Fibroblast of lung (primary cell): ENCODE results near the gene OGG1. TPM values are rescaled to one million over a fixed set of nuclear protein-coding genes. Genes with fewer than 3 reads are reported as not detected.

Experiments used
- DNase-seq, 2 donors: peaks; one replicate each; pipeline versions ENCODE4 v3.0.0 to v3.0.0-alpha.2; 2010; ENCODE audit warnings: low read depth in 2 of 2
- H2AFZ ChIP-seq: 2 replicates; pipeline ENCODE4 v1.5.1; 2012; ENCODE audit warnings: low read length, control low read depth, inconsistent platforms
- H3K27ac ChIP-seq: 2 replicates; pipeline ENCODE4 v1.5.1; 2011; ENCODE audit warnings: low read length, control low read depth; ENCODE audit not compliant: insufficient read depth
- H3K27me3 ChIP-seq: 2 replicates; pipeline ENCODE4 v1.5.1; 2011; ENCODE audit warnings: mild to moderate bottlenecking, low read length; ENCODE audit not compliant: control insufficient read depth, insufficient read depth
- H3K36me3 ChIP-seq: 2 replicates; pipeline ENCODE4 v1.5.1; 2011; ENCODE audit warnings: low read length; ENCODE audit not compliant: control insufficient read depth, insufficient read depth
- H3K4me1 ChIP-seq: 2 replicates; pipeline ENCODE4 v1.5.1; 2011; ENCODE audit warnings: low read length; ENCODE audit not compliant: control insufficient read depth, insufficient read depth; ENCODE audit errors: extremely low read depth
- H3K4me2 ChIP-seq: 2 replicates; pipeline ENCODE4 v1.5.1; 2011; ENCODE audit warnings: low read length, control low read depth; ENCODE audit not compliant: insufficient read depth; ENCODE audit errors: extremely low read depth
- H3K4me3 ChIP-seq, 4 experiments: fragments of 200-600 bp in 1 of 4; sonication (generic) in 1 of 4; replicated peaks in 1 of 4; 2 replicates each; pipeline ENCODE4 v1.5.1; 2011 to 2016; ENCODE audit warnings: low read length in 4 of 4, low read depth in 3 of 4, mild to moderate bottlenecking in 3 of 4, control low read depth in 2 of 4, inconsistent platforms in 1 of 4, mixed read lengths in 1 of 4; ENCODE audit not compliant: insufficient read depth in 1 of 4; ENCODE audit errors: control extremely low read depth in 1 of 4
- H3K79me2 ChIP-seq: 2 replicates; pipeline ENCODE4 v1.5.1; 2012; ENCODE audit warnings: mild to moderate bottlenecking, low read length, inconsistent platforms; ENCODE audit not compliant: control insufficient read depth, insufficient read depth
- H3K9ac ChIP-seq: 2 replicates; pipeline ENCODE4 v1.5.1; 2011; ENCODE audit warnings: mild to moderate bottlenecking, low read length, control low read depth; ENCODE audit not compliant: insufficient read depth
- H3K9me3 ChIP-seq: 2 replicates; pipeline ENCODE4 v1.5.1; 2012; ENCODE audit warnings: low read depth, low read length; ENCODE audit not compliant: control insufficient read depth, insufficient read depth
- H4K20me1 ChIP-seq: 2 replicates; pipeline ENCODE4 v1.5.1; 2011; ENCODE audit warnings: low read length; ENCODE audit not compliant: control insufficient read depth, insufficient read depth; ENCODE audit errors: extremely low read depth
- CTCF ChIP-seq, 2 donors: IDR thresholded peaks in 1 of 2; conservative IDR thresholded peaks in 1 of 2; 1 replicate in 1 of 2; 2 replicates in 1 of 2; pipeline ENCODE4 v1.5.1; 2011 to 2012; ENCODE audit warnings: low read length in 2 of 2, control low read depth in 1 of 2, inconsistent platforms in 1 of 2, low read depth in 1 of 2, mild to moderate bottlenecking in 1 of 2
- EZH2 ChIP-seq: IDR thresholded peaks from 2 replicates; pipeline ENCODE4 v1.5.1; 2012; ENCODE audit warnings: low read length, control low read depth, mild to moderate bottlenecking; ENCODE audit errors: missing control alignments
- polyA plus RNA-seq, 2 donors: library from polyadenylated mRNA; depleted of rRNA in 1 of 2; stranded (reverse) in 1 of 2; unstranded in 1 of 2; fragments of >200 nt; gene quantifications; 2 replicates each; pipeline ENCODE4 v1.2.1, GENCODE V29; 2011 to 2012; ENCODE audit warnings: missing spikeins in 1 of 2
- total RNA-seq: library from RNA; depleted of rRNA; stranded (reverse); fragments of >200 nt; gene quantifications from 2 replicates; pipeline ENCODE4 v1.2.1, GENCODE V29; 2014

The OGG1 gene
- total and polyA plus RNA-seq, 2 donors (not counting 1 experiment from before 2014, with no cell fraction given): 20.1 to 24.4 TPM

GRCh38 chr3:9732740-9733115, 17.0 kb upstream of the OGG1 start:
- Histone ChIP-seq H3K9me3 (no peaks in the 10 kb centered on the region), H3K4me2 (peak overlapping the region; percentile 93), H3K4me3 (peak overlapping the region; percentile 51 to 92 (median 80)), H4K20me1 (no peaks in the 10 kb centered on the region), H3K4me1 (peaks cover 5% of the 10 kb centered on the region), H3K27ac (peak overlapping the region; percentile 99), H2AFZ (no peak overlapping the region), H3K9ac (peak overlapping the region; percentile 100), H3K27me3 (no peaks in the 10 kb centered on the region), H3K79me2 (peaks cover 35% of the 10 kb centered on the region), H3K36me3 (peaks cover 10% of the 10 kb centered on the region)
- no peak for DNase-seq
- TF ChIP-seq EZH2 (no peak), CTCF (conservative IDR thresholded peaks at IDR 0.05 in 1 of 2, IDR thresholded peaks at IDR 0.05 in 1 of 2; ENCODE audit: low read depth in 1 of 2, low read length in 2 of 2) (no peak)

DNA sequence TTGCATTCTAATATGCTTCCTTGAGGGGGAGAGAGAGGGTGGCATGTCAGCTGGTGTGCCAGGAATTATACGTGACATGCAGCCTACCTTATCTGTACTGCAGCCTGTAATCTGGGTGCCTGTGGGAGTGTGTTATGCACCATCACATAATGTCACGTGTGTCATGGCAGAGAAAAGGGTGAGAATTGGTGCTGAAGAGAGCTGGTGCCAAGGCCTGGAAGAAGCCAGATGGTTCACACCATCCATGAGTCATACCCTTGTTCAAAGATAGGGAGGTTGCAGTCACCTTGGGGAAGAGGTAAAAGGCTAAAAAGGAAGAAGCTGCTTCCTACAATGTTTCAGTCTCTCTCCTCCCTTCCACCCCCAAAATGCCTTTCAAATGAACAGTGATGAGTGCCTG, 12.9 kb upstream of the OGG1 start:
- no peak for DNase-seq
- H3K4me2 ChIP-seq: no peak overlapping the region
- peaks cover 39% of the 10 kb centered on the region for H3K36me3 ChIP-seq
- no peak for TF ChIP-seq EZH2
- TF ChIP-seq CTCF (conservative IDR thresholded peaks at IDR 0.05 in 1 of 2, IDR thresholded peaks at IDR 0.05 in 1 of 2; ENCODE audit: low read depth in 1 of 2, low read length in 2 of 2): no peak
- H3K79me2 ChIP-seq: peaks cover 39% of the 10 kb centered on the region
- H4K20me1 ChIP-seq: no peaks in the 10 kb centered on the region
- H3K4me1 ChIP-seq: peaks cover 5% of the 10 kb centered on the region
- H3K9ac ChIP-seq: no peak overlapping the region
- H2AFZ ChIP-seq: no peak overlapping the region
- no peak overlapping the region for H3K4me3 ChIP-seq
- no peak overlapping the region for H3K27ac ChIP-seq
- no peaks in the 10 kb centered on the region for H3K9me3 ChIP-seq
- no peaks in the 10 kb centered on the region for H3K27me3 ChIP-seq

- no peak for TF ChIP-seq CTCF (conservative IDR thresholded peaks at IDR 0.05 in 1 of 2, IDR thresholded peaks at IDR 0.05 in 1 of 2; ENCODE audit: low read depth in 1 of 2, low read length in 2 of 2)
- TF ChIP-seq EZH2: no peak
- no peak overlapping the region for H3K4me3 ChIP-seq
- no peak overlapping the region for H3K4me2 ChIP-seq
- no peak overlapping the region for H3K27ac ChIP-seq
- H3K36me3 ChIP-seq: peaks cover 56% of the 10 kb centered on the region
- H4K20me1 ChIP-seq: no peaks in the 10 kb centered on the region
- no peak overlapping the region for H2AFZ ChIP-seq
- H3K9ac ChIP-seq: no peak overlapping the region
- H3K4me1 ChIP-seq: no peaks in the 10 kb centered on the region
- no peaks in the 10 kb centered on the region for H3K27me3 ChIP-seq
- no peaks in the 10 kb centered on the region for H3K9me3 ChIP-seq
- DNase-seq: no peak
- H3K79me2 ChIP-seq: peaks cover 16% of the 10 kb centered on the region
Measured at GRCh38 chr3:9739181-9739580, 10.6 kb upstream of the OGG1 start.
